Fibroblast of mammary gland (primary cell): ENCODE data around the gene BEND5.

ENCODE experiments used
- DNase-seq: peaks from one replicate; pipeline ENCODE4 v3.0.0-alpha.2; 2010; ENCODE audit warnings: low read depth
- H3K4me3 ChIP-seq: 2 replicates; pipeline ENCODE4 v1.5.1; 2011; ENCODE audit warnings: low read depth, mild to moderate bottlenecking, low read length, moderate library complexity; ENCODE audit not compliant: control insufficient read depth
- TF ChIP-seq, protein P1 (sequence below): conservative IDR thresholded peaks from 2 replicates; pipeline ENCODE4 v1.5.1; 2011; ENCODE audit warnings: low read depth, low read length, inconsistent platforms; ENCODE audit not compliant: control insufficient read depth, insufficient read depth

The BEND5 gene

DNA sequence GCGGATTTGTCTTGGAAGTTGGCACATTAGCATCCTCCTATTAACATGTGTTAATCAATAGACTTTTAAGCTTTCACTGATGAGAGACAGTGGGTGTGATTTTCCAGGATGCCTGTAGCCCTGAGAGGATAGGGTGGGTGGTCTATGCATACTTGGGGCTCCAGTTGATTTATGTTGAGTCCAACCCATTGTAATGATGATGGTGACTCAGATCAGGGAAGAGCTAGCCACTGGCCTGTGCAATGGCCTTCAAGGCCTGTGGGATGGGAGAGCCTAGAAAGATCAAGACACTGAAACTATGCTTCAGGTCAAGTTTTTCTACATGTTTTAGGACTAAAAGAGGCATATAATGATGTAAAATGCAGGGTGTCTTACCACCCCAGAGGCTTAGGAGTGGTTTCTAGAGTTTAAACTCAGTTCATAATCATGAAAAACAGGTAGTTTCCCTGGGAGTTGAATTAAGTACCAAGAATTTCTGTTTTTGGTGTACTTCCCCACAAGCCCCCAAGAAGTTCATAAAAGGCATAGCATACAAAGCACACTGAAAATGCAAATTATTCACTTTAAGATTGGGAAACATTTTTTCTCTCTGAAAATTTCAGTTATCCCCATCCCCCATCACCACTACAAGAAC, 19.9 kb downstream of the BEND5 start:
- TF ChIP-seq, protein P1, sequence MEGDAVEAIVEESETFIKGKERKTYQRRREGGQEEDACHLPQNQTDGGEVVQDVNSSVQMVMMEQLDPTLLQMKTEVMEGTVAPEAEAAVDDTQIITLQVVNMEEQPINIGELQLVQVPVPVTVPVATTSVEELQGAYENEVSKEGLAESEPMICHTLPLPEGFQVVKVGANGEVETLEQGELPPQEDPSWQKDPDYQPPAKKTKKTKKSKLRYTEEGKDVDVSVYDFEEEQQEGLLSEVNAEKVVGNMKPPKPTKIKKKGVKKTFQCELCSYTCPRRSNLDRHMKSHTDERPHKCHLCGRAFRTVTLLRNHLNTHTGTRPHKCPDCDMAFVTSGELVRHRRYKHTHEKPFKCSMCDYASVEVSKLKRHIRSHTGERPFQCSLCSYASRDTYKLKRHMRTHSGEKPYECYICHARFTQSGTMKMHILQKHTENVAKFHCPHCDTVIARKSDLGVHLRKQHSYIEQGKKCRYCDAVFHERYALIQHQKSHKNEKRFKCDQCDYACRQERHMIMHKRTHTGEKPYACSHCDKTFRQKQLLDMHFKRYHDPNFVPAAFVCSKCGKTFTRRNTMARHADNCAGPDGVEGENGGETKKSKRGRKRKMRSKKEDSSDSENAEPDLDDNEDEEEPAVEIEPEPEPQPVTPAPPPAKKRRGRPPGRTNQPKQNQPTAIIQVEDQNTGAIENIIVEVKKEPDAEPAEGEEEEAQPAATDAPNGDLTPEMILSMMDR = no peak
- no peak for DNase-seq
- H3K4me3 ChIP-seq = no peak overlapping the region

DNA sequence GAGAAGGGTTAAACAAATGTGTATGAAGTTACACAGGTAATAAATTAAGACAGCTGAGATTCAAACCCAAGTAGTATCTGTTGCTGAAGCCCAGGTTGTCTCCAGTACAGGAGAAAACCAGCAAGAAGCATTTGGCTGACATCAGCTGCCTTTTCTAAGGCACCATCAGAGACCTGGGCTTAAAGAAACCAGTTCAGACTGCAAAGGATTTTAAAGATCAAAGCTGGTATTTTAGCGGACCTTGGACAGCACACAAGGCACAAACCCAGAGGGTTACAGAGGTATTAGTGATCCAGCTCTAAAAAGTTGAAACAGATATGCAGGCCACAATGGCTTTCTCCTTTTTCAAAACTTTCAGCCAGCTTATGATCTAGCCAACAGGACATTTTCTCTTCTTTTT, 23.4 kb downstream of the BEND5 start:
- peak; percentile 2 for DNase-seq
- H3K4me3 ChIP-seq = no peak overlapping the region
- TF ChIP-seq, protein P1 = no peak

DNA sequence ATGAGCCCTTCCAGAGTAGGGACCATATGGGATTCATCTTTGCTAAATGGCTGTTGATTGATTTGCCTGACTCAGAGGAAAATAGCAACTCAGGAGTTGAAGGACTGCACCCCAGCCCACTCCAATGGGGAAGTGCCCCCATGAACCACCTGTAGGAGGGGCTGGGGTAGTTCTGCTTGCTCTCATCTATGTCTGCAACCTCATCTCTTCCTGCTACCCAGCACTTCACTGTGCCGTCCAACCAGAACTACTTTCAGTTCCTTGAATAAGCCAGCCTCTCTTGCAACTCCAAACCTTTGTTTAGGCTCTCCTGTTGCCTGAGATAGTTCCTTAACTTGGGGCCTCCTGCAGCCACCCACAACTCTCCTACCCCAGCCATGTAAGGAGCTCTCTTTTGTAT, 26.6 kb downstream of the BEND5 start:
- no peak for DNase-seq
- TF ChIP-seq, protein P1 = no peak
- H3K4me3 ChIP-seq = no peak overlapping the region

DNA sequence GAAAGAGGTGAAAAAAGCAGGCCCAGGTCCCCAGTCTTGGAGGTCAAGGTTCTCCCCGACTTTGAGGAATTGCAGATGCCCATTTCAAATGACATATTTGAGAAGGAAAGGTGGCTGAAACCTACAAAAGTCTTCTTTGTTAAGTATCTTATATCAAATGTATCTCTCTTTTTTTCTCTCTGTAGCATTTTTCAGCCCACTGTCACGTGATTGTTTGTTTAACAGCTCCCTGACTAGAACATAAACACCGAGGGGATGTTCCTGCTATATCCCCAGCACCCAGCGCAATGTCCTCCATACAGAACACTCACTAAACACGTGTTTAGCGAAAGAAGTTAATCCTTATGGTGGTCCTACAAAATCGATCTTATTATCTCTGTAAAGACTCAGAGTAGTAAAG, 27.6 kb downstream of the BEND5 start:
- TF ChIP-seq, protein P1 = no peak
- H3K4me3 ChIP-seq = no peak overlapping the region
- DNase-seq = no peak

DNA sequence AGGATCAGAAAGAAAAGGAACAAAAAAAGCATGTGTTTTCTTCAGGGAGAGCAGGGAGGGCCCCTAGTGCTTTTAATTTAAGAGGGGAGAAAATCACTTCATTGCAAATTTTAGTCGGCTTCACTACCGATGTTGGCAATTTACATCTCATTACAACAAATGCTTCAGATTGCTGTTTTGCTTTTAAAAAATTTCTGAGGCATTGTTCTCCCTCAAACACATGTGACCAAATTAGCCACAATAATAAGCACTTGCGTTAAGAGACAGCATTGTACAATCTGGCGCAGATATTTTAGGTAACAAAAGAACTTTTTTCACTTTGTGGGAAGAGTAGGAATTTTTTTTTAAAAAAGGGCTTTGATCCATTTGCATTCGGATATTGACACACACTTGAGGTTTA, 29.8 kb downstream of the BEND5 start:
- no peak overlapping the region for H3K4me3 ChIP-seq
- no peak for DNase-seq
- TF ChIP-seq, protein P1 = no peak

DNA sequence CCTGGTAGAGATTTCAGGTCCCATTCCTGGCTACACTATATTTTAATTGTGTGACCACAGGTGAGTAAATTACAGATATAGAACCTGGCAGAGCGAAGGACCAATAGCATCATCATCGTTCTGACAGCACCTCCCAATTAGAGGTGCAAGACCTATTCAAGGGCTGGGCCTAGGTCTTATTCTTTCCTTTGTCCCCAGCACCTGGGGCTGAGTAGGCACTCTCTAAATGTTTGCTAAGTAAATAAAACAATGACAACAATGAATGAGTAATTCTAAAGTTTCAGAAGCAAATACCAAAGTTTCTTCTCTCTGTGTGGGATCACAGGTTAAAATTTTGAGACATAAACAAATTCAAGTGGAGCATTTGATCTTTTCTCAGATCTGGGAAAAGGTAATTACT, 32.7 kb downstream of the BEND5 start:
- H3K4me3 ChIP-seq = no peak overlapping the region
- TF ChIP-seq, protein P1 = no peak
- no peak for DNase-seq

DNA sequence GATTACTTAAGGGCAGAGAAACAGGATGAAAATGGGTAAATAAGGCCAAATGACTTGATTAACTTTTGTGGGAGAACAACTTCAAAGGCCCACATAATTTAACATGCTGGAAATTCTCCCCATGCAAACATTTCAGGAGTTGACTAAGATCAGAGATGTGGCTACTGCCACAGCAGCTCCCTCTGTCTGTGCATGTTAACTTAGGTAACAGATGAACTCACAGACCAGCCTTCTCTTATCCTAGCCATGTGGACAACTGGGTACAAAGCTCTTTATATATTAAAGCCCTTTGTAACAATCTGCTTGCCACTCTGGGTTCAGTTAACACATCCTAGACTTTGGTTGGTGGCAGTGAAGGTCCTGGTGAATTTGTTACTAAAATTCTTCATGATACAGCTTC, 33.2 kb downstream of the BEND5 start:
- TF ChIP-seq, protein P1 = no peak
- DNase-seq = no peak
- no peak overlapping the region for H3K4me3 ChIP-seq
